Mucosa of descending colon (tissue), 3 donors: ENCODE data around the gene SERPING1. TPM values are rescaled to one million over a fixed set of nuclear protein-coding genes. Genes with fewer than 3 reads are reported as not detected.

Experiments used
- ATAC-seq: fragments of 200-7000 bp; cut with Tn5 transposase; one replicate; pipeline ENCODE4 v1.9.1; 2020; ENCODE audit warnings: mild to moderate bottlenecking, moderate library complexity
- DNase-seq, 3 donors: peaks; one replicate each; pipeline ENCODE4 v3.0.0-alpha.2; 2020
- H3K36me3 ChIP-seq: fragments of 200-600 bp; one replicate; pipeline ENCODE4 v1.8.0; 2021; ENCODE audit warnings: low read depth, mild to moderate bottlenecking
- H3K4me1 ChIP-seq: fragments of 200-600 bp; one replicate; pipeline ENCODE4 v1.8.0; 2021; ENCODE audit warnings: low read depth, mild to moderate bottlenecking
- H3K4me3 ChIP-seq: fragments of 200-600 bp; one replicate; pipeline ENCODE4 v1.8.0; 2021; ENCODE audit warnings: mild to moderate bottlenecking
- H3K9me3 ChIP-seq: fragments of 200-600 bp; one replicate; pipeline ENCODE4 v1.8.0; 2021; ENCODE audit warnings: mild to moderate bottlenecking
- CTCF ChIP-seq: fragments of 200-600 bp; IDR thresholded peaks from one replicate; pipeline ENCODE4 v1.8.0; 2022; ENCODE audit warnings: antibody characterized with exemption, mild to moderate bottlenecking
- intact Hi-C, 2 donors: fragments of 100-400 bp; cut with DNase I in 1 of 2; cut with micrococcal nuclease in 1 of 2; formaldehyde crosslinking; loops; one replicate each; pipeline versions ENCODE4 v1.11.0 to v1.11.1; 2022; cut with DNase I, micrococcal nuclease
- long read RNA-seq, 2 donors: library from polyadenylated mRNA; unstranded; transcript quantifications; one replicate each; pipeline ENCODE4 v2.0.0, GENCODE V29; 2019 to 2021
- total RNA-seq, 3 donors: library from RNA; stranded (reverse); fragmentation: NEBNext Ultra II Directional in 2 of 3; extraction: Animal tissue kit (Norgen Biotek cat#: 25700) in 2 of 3; gene quantifications; one replicate each; pipeline versions ENCODE4 v1.2.1 to v1.2.4, GENCODE V29; 2021 to 2023
- donor health status: DM: no; HTN: no; CAD: no; lungs with moderate emphysema.
- donor health status: DM: no; HTN: no; CAD: no.
- donor health status: DM: no; HTN: yes; CAD: no.

The SERPING1 gene
- total RNA-seq, result 100 to 1,000 TPM in 2 of 3 donors, 10 to 100 TPM in 1; 31.0 to 224 (median 112) TPM
- long read RNA-seq, donor 1, transcript SERPING1-201 (8 exons, 2,002 nt), result major isoform, 91 of 180 reads
- long read RNA-seq, donor 1, transcript SERPING1-209 (2 exons, 908 nt), result minor isoform, 9 of 180 reads
- long read RNA-seq, donor 1, transcript SERPING1-210 (6 exons, 1,004 nt), result minor isoform, 15 of 180 reads
- long read RNA-seq, donor 1, partial matches to known transcripts, result 49 of 180 reads
- long read RNA-seq, donor 1, other reads (novel, unspliced or antisense), result 15 of 180 reads
- long read RNA-seq, donor 2, partial matches to known transcripts, result 17 of 23 reads
- long read RNA-seq, donor 2, other reads (novel, unspliced or antisense), result 3 of 23 reads

GRCh38 chr11:57597461-57597915 lies at the start of gene SERPING1:
Gene SERPING1, plus strand, starts transcription at chr11:57597685. Its CDS starts 586 bp downstream, at chr11:57598271.
- intact Hi-C loops, result no loop called here
- Histone ChIP-seq H3K9me3 (no peaks in the 10 kb centered on the region), H3K4me3 (no peak within 1 kb of the TSS), H3K36me3 (no peaks in the 10 kb centered on the region), H3K4me1 (peaks cover 2% of the 10 kb centered on the region)
- ATAC-seq, result peak; percentile 53
- TF ChIP-seq CTCF, result no peak
- DNase-seq, result peak; percentile 36 to 63 (median 43)

- Histone ChIP-seq H3K36me3 (no peaks in the 10 kb centered on the region), H3K9me3 (no peaks in the 10 kb centered on the region), H3K4me3 (no peak overlapping the region), H3K4me1 (no peaks in the 10 kb centered on the region)
- ATAC-seq, result peak; percentile 37
- intact Hi-C loops, result no loop called here
- TF ChIP-seq CTCF, result no peak
- DNase-seq, result no peak
Observed at GRCh38 chr11:57547854-57548377, 49.6 kb upstream of the SERPING1 start.

- DNase-seq, result no peak
- H3K9me3 ChIP-seq, result no peaks in the 10 kb centered on the region
- no peak overlapping the region for H3K4me3 ChIP-seq
- no peaks in the 10 kb centered on the region for H3K36me3 ChIP-seq
- intact Hi-C loops, result no loop called here
- no peaks in the 10 kb centered on the region for H3K4me1 ChIP-seq
- no peak for ATAC-seq
- no peak for TF ChIP-seq CTCF
Observed at GRCh38 chr11:57549983-57550382, 47.5 kb upstream of the SERPING1 start.

- ATAC-seq, result no peak
- DNase-seq, result no peak
- H3K36me3 ChIP-seq, result no peaks in the 10 kb centered on the region
Observed at GRCh38 chr11:57551941-57552340, 45.5 kb upstream of the SERPING1 start.

GRCh38 chr11:57552479-57552878 lies 45.0 kb upstream of the SERPING1 start:
- Histone ChIP-seq H3K36me3 (no peaks in the 10 kb centered on the region), H3K4me1 (no peaks in the 10 kb centered on the region), H3K4me3 (no peak overlapping the region), H3K9me3 (no peaks in the 10 kb centered on the region)
- ATAC-seq (no peak), DNase-seq (no peak)
- intact Hi-C loops, result no loop called here
- no peak for TF ChIP-seq CTCF

More at GRCh38 chr11:57551941-57552340, 45.5 kb upstream of the SERPING1 start:
- no peak for TF ChIP-seq CTCF
- Histone ChIP-seq H3K4me3 (no peak overlapping the region), H3K9me3 (no peaks in the 10 kb centered on the region), H3K4me1 (no peaks in the 10 kb centered on the region)
- intact Hi-C loops, result no loop called here
